SK-N-SH (cell line): ENCODE measurements around the gene VN1R2. TPM values are rescaled to one million over a fixed set of nuclear protein-coding genes. Genes with fewer than 3 reads are reported as not detected.

Source experiments
- CTCF ChIA-PET: fragments of 300-600, 350-600 bp; formaldehyde crosslinking; extraction: SDS; loops from one replicate; lab custom pipeline; 2021; lab: Yijun Ruan, JAX
- POLR2A ChIA-PET: fragments of 350-600 bp; sonication (Branson Sonifier 250); formaldehyde crosslinking; extraction: SDS; loops from one replicate; lab custom pipeline; 2020; ENCODE audit warnings: antibody characterized with exemption, inconsistent platforms; lab: Yijun Ruan, JAX
- DNase-seq: peaks from one replicate; pipeline ENCODE4 v3.0.0; 2012
- H2AFZ ChIP-seq: fragments of 200-600 bp; sonication (generic); 2 replicates; pipeline ENCODE4 v1.8.1; 2016; ENCODE audit warnings: antibody characterized with exemption, mild to moderate bottlenecking, low read depth
- H3F3A ChIP-seq: fragments of 200-600 bp; sonication (generic); replicated peaks from 2 replicates; pipeline ENCODE3; 2016; ENCODE audit warnings: antibody characterized with exemption, mild to moderate bottlenecking; ENCODE audit not compliant: insufficient read depth
- H3K27ac ChIP-seq, 2 experiments: fragments of 200-500 bp in 1 of 2; fragments of 200-600 bp in 1 of 2; sonication (Bioruptor generic) in 1 of 2; sonication (generic), shearing (Covaris generic) in 1 of 2; 2 replicates each; pipeline versions ENCODE4 v1.5.1 to v1.6.1; 2014 to 2016; ENCODE audit warnings: low read depth in 2 of 2, inconsistent platforms in 1 of 2, low read length in 1 of 2, mild to moderate bottlenecking in 1 of 2, mixed read lengths in 1 of 2
- H3K27me3 ChIP-seq: fragments of 200-600 bp; sonication (generic), shearing (Covaris generic); 2 replicates; pipeline ENCODE4 v1.6.1; 2016; ENCODE audit warnings: mixed run types; ENCODE audit not compliant: insufficient read depth
- H3K36me3 ChIP-seq, 2 experiments: fragments of 200-500 bp in 1 of 2; fragments of 200-600 bp in 1 of 2; sonication (Bioruptor generic) in 1 of 2; sonication (generic) in 1 of 2; replicated peaks in 1 of 2; 2 replicates each; pipeline versions ENCODE3 to v1.5.1; 2014 to 2016; ENCODE audit warnings: low read length in 1 of 2, mild to moderate bottlenecking in 1 of 2; ENCODE audit not compliant: insufficient read depth in 2 of 2, control insufficient read depth in 1 of 2
- H3K4me1 ChIP-seq, 2 experiments: fragments of 200-500 bp in 1 of 2; fragments of 200-600 bp in 1 of 2; sonication (Bioruptor generic) in 1 of 2; sonication (generic), shearing (Covaris generic) in 1 of 2; 2 replicates each; pipeline versions ENCODE4 v1.5.1 to v1.6.1; 2014 to 2016; ENCODE audit warnings: low read depth in 1 of 2, low read length in 1 of 2, mixed run types in 1 of 2; ENCODE audit not compliant: insufficient read depth in 2 of 2, control insufficient read depth in 1 of 2
- H3K4me2 ChIP-seq: fragments of 200-600 bp; sonication (generic), shearing (Covaris generic); 2 replicates; pipeline ENCODE4 v1.6.1; 2017; ENCODE audit warnings: mixed run types
- H3K4me3 ChIP-seq, 2 experiments: fragments of 200-500 bp in 1 of 2; fragments of 200-600 bp in 1 of 2; sonication (Bioruptor generic) in 1 of 2; sonication (generic), shearing (Covaris generic) in 1 of 2; 2 replicates each; pipeline versions ENCODE4 v1.5.1 to v1.8.1; 2014 to 2016; ENCODE audit warnings: low read depth in 2 of 2, inconsistent platforms in 1 of 2, low read length in 1 of 2, mild to moderate bottlenecking in 1 of 2, mixed read lengths in 1 of 2, moderate library complexity in 1 of 2
- H3K79me2 ChIP-seq: fragments of 200-600 bp; sonication (generic); 2 replicates; pipeline ENCODE4 v1.8.1; 2017; ENCODE audit warnings: mild to moderate bottlenecking; ENCODE audit not compliant: insufficient read depth
- H3K9ac ChIP-seq: fragments of 200-600 bp; sonication (generic); 2 replicates; pipeline ENCODE4 v1.6.1; 2017; ENCODE audit warnings: mixed run types
- H3K9me2 ChIP-seq: fragments of 200-600 bp; sonication (generic); 2 replicates; pipeline ENCODE4 v1.6.1; 2017; ENCODE audit warnings: mixed run types
- H3K9me3 ChIP-seq: fragments of 200-600 bp; sonication (generic); 2 replicates; pipeline ENCODE4 v1.6.1; 2017; ENCODE audit warnings: mixed run types, mild to moderate bottlenecking, moderate library complexity
- H4K20me1 ChIP-seq: fragments of 200-600 bp; sonication (generic); 2 replicates; pipeline ENCODE4 v1.6.1; 2017; ENCODE audit warnings: mild to moderate bottlenecking, mixed run types; ENCODE audit not compliant: insufficient read depth
- CHD2 ChIP-seq: fragments of 150-350 bp; IDR thresholded peaks from 2 replicates; pipeline ENCODE4 v1.6.1; 2018; ENCODE audit warnings: low read length; ENCODE audit not compliant: partially characterized antibody
- ELF1 ChIP-seq: IDR thresholded peaks from 2 replicates; pipeline ENCODE4 v1.4.0; 2012
- EP300 ChIP-seq, 2 experiments: IDR thresholded peaks; 2 replicates each; pipeline versions ENCODE4 v1.4.0 to v1.6.1; 2012; ENCODE audit warnings: borderline replicate concordance in 1 of 2, low read depth in 1 of 2, low read length in 1 of 2
- EZH2phosphoT487 ChIP-seq: fragments of 200-600 bp; sonication (generic); IDR thresholded peaks from 2 replicates; pipeline ENCODE4 v1.6.1; 2017; ENCODE audit warnings: low read depth, mixed run types, mild to moderate bottlenecking, antibody characterized with exemption, moderate library complexity, borderline replicate concordance
- FOSL2 ChIP-seq: IDR thresholded peaks from 2 replicates; pipeline ENCODE4 v1.4.0; 2012; ENCODE audit warnings: low read depth, mild to moderate bottlenecking, moderate library complexity, borderline replicate concordance
- FOXM1 ChIP-seq: IDR thresholded peaks from 2 replicates; pipeline ENCODE4 v1.4.0; 2012; ENCODE audit warnings: low read depth, mild to moderate bottlenecking
- JUND ChIP-seq: IDR thresholded peaks from 2 replicates; pipeline ENCODE4 v1.4.0; 2012
- MEF2A ChIP-seq: IDR thresholded peaks from 2 replicates; pipeline ENCODE4 v1.4.0; 2012; ENCODE audit warnings: low read depth, borderline replicate concordance
- NFIC ChIP-seq: IDR thresholded peaks from 2 replicates; pipeline ENCODE4 v1.4.0; 2012; ENCODE audit warnings: borderline replicate concordance
- NRF1 ChIP-seq: IDR thresholded peaks from 2 replicates; pipeline ENCODE4 v1.6.1; 2012; ENCODE audit warnings: low read depth, mild to moderate bottlenecking, low read length
- RAD21 ChIP-seq: IDR thresholded peaks from 2 replicates; pipeline ENCODE4 v1.6.1; 2012; ENCODE audit warnings: mild to moderate bottlenecking, low read length
- RXRA ChIP-seq: IDR thresholded peaks from 2 replicates; pipeline ENCODE4 v1.4.0; 2012; ENCODE audit warnings: low read depth, mild to moderate bottlenecking, borderline replicate concordance
- SIN3A ChIP-seq: IDR thresholded peaks from 2 replicates; pipeline ENCODE4 v1.6.1; 2012; ENCODE audit warnings: low read depth, mild to moderate bottlenecking, low read length, moderate library complexity, borderline replicate concordance
- TCF12 ChIP-seq: IDR thresholded peaks from 2 replicates; pipeline ENCODE4 v1.4.0; 2012
- TEAD4 ChIP-seq: IDR thresholded peaks from 2 replicates; pipeline ENCODE4 v1.4.0; 2012; ENCODE audit warnings: mild to moderate bottlenecking, borderline replicate concordance; ENCODE audit not compliant: insufficient read depth
- YY1 ChIP-seq: IDR thresholded peaks from 2 replicates; pipeline ENCODE4 v1.4.0; 2012; ENCODE audit warnings: low read depth, mild to moderate bottlenecking
- ZBTB33 ChIP-seq: IDR thresholded peaks from 2 replicates; pipeline ENCODE4 v1.4.0; 2012; ENCODE audit warnings: low read depth, borderline replicate concordance
- WGBS: methylation state at CpG from one replicate; pipeline ENCODE4 v1.1.6; 2017; ENCODE audit warnings: low lambda C conversion rate; 5-methylcytosine and 5-hydroxymethylcytosine counted together
- polyA plus RNA-seq, 3 experiments: library from polyadenylated mRNA; depleted of rRNA; stranded (reverse); fragments of >200 nt; gene quantifications; 2 replicates each; pipeline ENCODE4 v1.2.3, GENCODE V29; 2012
- TF ChIP-seq, protein P1 (sequence below): IDR thresholded peaks from 2 replicates; pipeline ENCODE4 v1.4.0; 2012; ENCODE audit warnings: low read depth
- TF ChIP-seq, protein P2 (sequence below): fragments of 150-350 bp; IDR thresholded peaks from 2 replicates; pipeline ENCODE4 v1.6.1; 2016; ENCODE audit warnings: mild to moderate bottlenecking, low read depth, low read length
- TF ChIP-seq, protein P3 (sequence below): fragments of 150-350 bp; IDR thresholded peaks from 2 replicates; pipeline ENCODE4 v1.6.1; 2017; ENCODE audit warnings: antibody characterized with exemption, low read length, low read depth, borderline replicate concordance
- TF ChIP-seq, protein P4 (sequence below): IDR thresholded peaks from 2 replicates; pipeline ENCODE4 v1.6.1; 2012; ENCODE audit warnings: mild to moderate bottlenecking, low read depth, low read length, moderate library complexity
- TF ChIP-seq, protein P5 (sequence below): IDR thresholded peaks from 2 replicates; pipeline ENCODE4; 2012

Gene VN1R2
- polyA plus RNA-seq, 1 of the 3 experiments (the other 2 are of a cell fraction) = not detected

- H2AFZ ChIP-seq = peak within 1 kb of the TSS; percentile 98
- no peaks in the 10 kb centered on the region for H4K20me1 ChIP-seq
- H3F3A ChIP-seq = no peaks in the 10 kb centered on the region
- H3K4me1 ChIP-seq = no peaks in the 10 kb centered on the region; a peak in 1 of 4 replicates
- POLR2A ChIA-PET = no interaction called here
- DNase-seq = peak; percentile 94
- peak within 1 kb of the TSS; percentile 73 to 79 for H3K4me3 ChIP-seq
- no peaks in the 10 kb centered on the region for H3K9me2 ChIP-seq
- H3K9me3 ChIP-seq = no peaks in the 10 kb centered on the region
- H3K27me3 ChIP-seq = no peaks in the 10 kb centered on the region
- H3K9ac ChIP-seq = peak within 1 kb of the TSS; percentile 71
- 28% methylated on average over 52 of the region's 72 CpGs for WGBS
- H3K4me2 ChIP-seq = peak within 1 kb of the TSS; percentile 66
- no peaks in the 10 kb centered on the region for H3K79me2 ChIP-seq
- peaks cover 14 to 15% of the 10 kb centered on the region in 2 experiments for H3K36me3 ChIP-seq
- CTCF ChIA-PET = interaction anchor here (1.0 kb wide), 1 partner anchor 171 kb away, joined by 3 read pairs; no protein-coding TSS in a partner anchor
- peak within 1 kb of the TSS in 1 of 2 experiments; percentile 43; a peak in 2 of 4 replicates for H3K27ac ChIP-seq
- TF ChIP-seq, protein P1, sequence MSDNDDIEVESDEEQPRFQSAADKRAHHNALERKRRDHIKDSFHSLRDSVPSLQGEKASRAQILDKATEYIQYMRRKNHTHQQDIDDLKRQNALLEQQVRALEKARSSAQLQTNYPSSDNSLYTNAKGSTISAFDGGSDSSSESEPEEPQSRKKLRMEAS = no peak
- TF ChIP-seq FOSL2 = no peak
- TF ChIP-seq ELF1 = peak; percentile 45
- TF ChIP-seq, protein P2, sequence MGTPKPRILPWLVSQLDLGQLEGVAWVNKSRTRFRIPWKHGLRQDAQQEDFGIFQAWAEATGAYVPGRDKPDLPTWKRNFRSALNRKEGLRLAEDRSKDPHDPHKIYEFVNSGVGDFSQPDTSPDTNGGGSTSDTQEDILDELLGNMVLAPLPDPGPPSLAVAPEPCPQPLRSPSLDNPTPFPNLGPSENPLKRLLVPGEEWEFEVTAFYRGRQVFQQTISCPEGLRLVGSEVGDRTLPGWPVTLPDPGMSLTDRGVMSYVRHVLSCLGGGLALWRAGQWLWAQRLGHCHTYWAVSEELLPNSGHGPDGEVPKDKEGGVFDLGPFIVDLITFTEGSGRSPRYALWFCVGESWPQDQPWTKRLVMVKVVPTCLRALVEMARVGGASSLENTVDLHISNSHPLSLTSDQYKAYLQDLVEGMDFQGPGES = no peak
- peak; percentile 55 for TF ChIP-seq CHD2
- no peak for TF ChIP-seq FOXM1
- TF ChIP-seq TCF12 = no peak
- no peak for TF ChIP-seq TEAD4
- TF ChIP-seq, protein P3, sequence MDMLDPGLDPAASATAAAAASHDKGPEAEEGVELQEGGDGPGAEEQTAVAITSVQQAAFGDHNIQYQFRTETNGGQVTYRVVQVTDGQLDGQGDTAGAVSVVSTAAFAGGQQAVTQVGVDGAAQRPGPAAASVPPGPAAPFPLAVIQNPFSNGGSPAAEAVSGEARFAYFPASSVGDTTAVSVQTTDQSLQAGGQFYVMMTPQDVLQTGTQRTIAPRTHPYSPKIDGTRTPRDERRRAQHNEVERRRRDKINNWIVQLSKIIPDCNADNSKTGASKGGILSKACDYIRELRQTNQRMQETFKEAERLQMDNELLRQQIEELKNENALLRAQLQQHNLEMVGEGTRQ = no peak
- no peak for TF ChIP-seq SIN3A
- TF ChIP-seq YY1 = no peak
- TF ChIP-seq, protein P4, sequence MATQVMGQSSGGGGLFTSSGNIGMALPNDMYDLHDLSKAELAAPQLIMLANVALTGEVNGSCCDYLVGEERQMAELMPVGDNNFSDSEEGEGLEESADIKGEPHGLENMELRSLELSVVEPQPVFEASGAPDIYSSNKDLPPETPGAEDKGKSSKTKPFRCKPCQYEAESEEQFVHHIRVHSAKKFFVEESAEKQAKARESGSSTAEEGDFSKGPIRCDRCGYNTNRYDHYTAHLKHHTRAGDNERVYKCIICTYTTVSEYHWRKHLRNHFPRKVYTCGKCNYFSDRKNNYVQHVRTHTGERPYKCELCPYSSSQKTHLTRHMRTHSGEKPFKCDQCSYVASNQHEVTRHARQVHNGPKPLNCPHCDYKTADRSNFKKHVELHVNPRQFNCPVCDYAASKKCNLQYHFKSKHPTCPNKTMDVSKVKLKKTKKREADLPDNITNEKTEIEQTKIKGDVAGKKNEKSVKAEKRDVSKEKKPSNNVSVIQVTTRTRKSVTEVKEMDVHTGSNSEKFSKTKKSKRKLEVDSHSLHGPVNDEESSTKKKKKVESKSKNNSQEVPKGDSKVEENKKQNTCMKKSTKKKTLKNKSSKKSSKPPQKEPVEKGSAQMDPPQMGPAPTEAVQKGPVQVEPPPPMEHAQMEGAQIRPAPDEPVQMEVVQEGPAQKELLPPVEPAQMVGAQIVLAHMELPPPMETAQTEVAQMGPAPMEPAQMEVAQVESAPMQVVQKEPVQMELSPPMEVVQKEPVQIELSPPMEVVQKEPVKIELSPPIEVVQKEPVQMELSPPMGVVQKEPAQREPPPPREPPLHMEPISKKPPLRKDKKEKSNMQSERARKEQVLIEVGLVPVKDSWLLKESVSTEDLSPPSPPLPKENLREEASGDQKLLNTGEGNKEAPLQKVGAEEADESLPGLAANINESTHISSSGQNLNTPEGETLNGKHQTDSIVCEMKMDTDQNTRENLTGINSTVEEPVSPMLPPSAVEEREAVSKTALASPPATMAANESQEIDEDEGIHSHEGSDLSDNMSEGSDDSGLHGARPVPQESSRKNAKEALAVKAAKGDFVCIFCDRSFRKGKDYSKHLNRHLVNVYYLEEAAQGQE = no peak
- TF ChIP-seq MEF2A = no peak
- TF ChIP-seq JUND = no peak
- no peak for TF ChIP-seq RXRA
- no peak for TF ChIP-seq EZH2phosphoT487
- TF ChIP-seq, protein P5, sequence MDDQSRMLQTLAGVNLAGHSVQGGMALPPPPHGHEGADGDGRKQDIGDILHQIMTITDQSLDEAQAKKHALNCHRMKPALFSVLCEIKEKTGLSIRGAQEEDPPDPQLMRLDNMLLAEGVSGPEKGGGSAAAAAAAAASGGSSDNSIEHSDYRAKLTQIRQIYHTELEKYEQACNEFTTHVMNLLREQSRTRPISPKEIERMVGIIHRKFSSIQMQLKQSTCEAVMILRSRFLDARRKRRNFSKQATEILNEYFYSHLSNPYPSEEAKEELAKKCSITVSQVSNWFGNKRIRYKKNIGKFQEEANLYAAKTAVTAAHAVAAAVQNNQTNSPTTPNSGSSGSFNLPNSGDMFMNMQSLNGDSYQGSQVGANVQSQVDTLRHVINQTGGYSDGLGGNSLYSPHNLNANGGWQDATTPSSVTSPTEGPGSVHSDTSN = no peak
- no peak for TF ChIP-seq EP300 (IDR thresholded peaks at IDR 0.05; ENCODE audit: borderline replicate concordance in 1 of 2, low read depth in 1 of 2, low read length in 1 of 2)
- TF ChIP-seq NFIC = no peak
- peak; percentile 57 for TF ChIP-seq NRF1
- TF ChIP-seq ZBTB33 = no peak
- no peak for TF ChIP-seq RAD21
Observed at GRCh38 chr19:53254411-53255341, 3.4 kb upstream of the VN1R2 start, which contains the start of gene ZNF677. Gene ZNF677 (minus strand): TSS chr19:53254873. CDS start chr19:53251550, 3,323 bp downstream.
